Activated T-helper 2 cell treated with anti-CD3 and anti-CD28 coated beads, Interferon-gamma antibody, Interleukin-2, Interleukin-4, amounts not matched to agents 10 μg/mL and 5 μg/mL and 100 μg/mL, durations not matched to agents 14 hours and 24 hours and 36 hours (primary cell): Measurements from ENCODE around the gene POU1F1. TPM values are rescaled to one million over a fixed set of nuclear protein-coding genes. Genes with fewer than 3 reads are reported as not detected.
A peak's percentile ranks its signal among the peaks of the same experiment; 100 is the strongest.
"Not testable (repeated sequence)": the region's sequence is repeated elsewhere in the genome, so short reads cannot be mapped to it uniquely, and the experiment has no call there.

Experiments
- DNase-seq: peaks from one replicate; pipeline ENCODE4 v3.0.0; 2021; ENCODE audit warnings: low spot score
- H3K27ac Mint-ChIP-seq: one replicate; pipeline ENCODE4 v1.8.0; 2021; ENCODE audit warnings: mixed read lengths
- H3K27me3 Mint-ChIP-seq: one replicate; pipeline ENCODE4 v1.8.0; 2021; ENCODE audit warnings: low read depth, mixed read lengths
- H3K36me3 Mint-ChIP-seq: one replicate; pipeline ENCODE4 v1.8.0; 2021; ENCODE audit warnings: low read depth, mixed read lengths
- H3K4me1 Mint-ChIP-seq: one replicate; pipeline ENCODE4 v1.8.0; 2021; ENCODE audit warnings: low read depth, mixed read lengths
- H3K4me3 Mint-ChIP-seq: one replicate; pipeline ENCODE4 v1.8.0; 2021; ENCODE audit warnings: low read depth, mild to moderate bottlenecking, moderate library complexity, mixed read lengths
- H3K9me3 Mint-ChIP-seq: one replicate; pipeline ENCODE4 v1.8.0; 2021; ENCODE audit warnings: mixed read lengths
- intact Hi-C: fragments of 100-400 bp; cut with micrococcal nuclease; formaldehyde crosslinking; loops from one replicate; pipeline ENCODE4 v1.15.1; 2023
- total RNA-seq: library from RNA; stranded (reverse); gene quantifications from 2 replicates; pipeline ENCODE4 v1.2.3, GENCODE V29; 2022

Gene POU1F1
- total RNA-seq, 1 donor from 2014 or later: not detected

- Mint-ChIP-seq H3K27ac (peak overlapping the region; percentile 43), H3K4me3 (no peak overlapping the region), H3K9me3 (no peaks in the 10 kb centered on the region), H3K4me1 (peaks cover 7% of the 10 kb centered on the region), H3K36me3 (no peaks in the 10 kb centered on the region), H3K27me3 (peaks cover 15% of the 10 kb centered on the region)
- DNase-seq: no peak
- intact Hi-C loops: loop anchor here (1.0 kb wide), 2 partner anchors 14 to 46 kb away; no protein-coding TSS in a partner anchor
Observed at GRCh38 chr3:87287011-87287410, 10.6 kb upstream of the POU1F1 start.

GRCh38 chr3:87272718-87273341 lies 3.6 kb downstream of the POU1F1 start:
- no peak overlapping the region for H3K4me3 Mint-ChIP-seq
- H3K4me1 Mint-ChIP-seq: peaks cover 43% of the 10 kb centered on the region
- H3K9me3 Mint-ChIP-seq: no peaks in the 10 kb centered on the region
- H3K27ac Mint-ChIP-seq: no peak overlapping the region
- peaks cover 3% of the 10 kb centered on the region for H3K27me3 Mint-ChIP-seq
- no peaks in the 10 kb centered on the region for H3K36me3 Mint-ChIP-seq
- intact Hi-C loops: loop anchor here (1.0 to 10.0 kb wide), 3 partner anchors 14 to 722 kb away; partner anchors contain the start of gene CHMP2B
- DNase-seq: no peak

GRCh38 chr3:87270908-87271700 lies 5.3 kb downstream of the POU1F1 start:
- DNase-seq: peak; percentile 8
- Mint-ChIP-seq H3K4me3 (peak overlapping the region; percentile 26), H3K9me3 (no peaks in the 10 kb centered on the region), H3K4me1 (peaks cover 47% of the 10 kb centered on the region), H3K27me3 (peaks cover 2% of the 10 kb centered on the region), H3K27ac (peak overlapping the region; percentile 28), H3K36me3 (no peaks in the 10 kb centered on the region)
- intact Hi-C loops: loop anchor here (1.0 to 10.0 kb wide), 3 partner anchors 44 to 724 kb away; partner anchors contain the start of gene CHMP2B

GRCh38 chr3:87269723-87270122 lies 6.7 kb downstream of the POU1F1 start:
- Mint-ChIP-seq H3K4me1 (peaks cover 47% of the 10 kb centered on the region), H3K27ac (peak overlapping the region; percentile 59)
- intact Hi-C loops: loop anchor here (5.0 to 10.0 kb wide), 2 partner anchors 42 to 725 kb away; partner anchors contain the start of gene CHMP2B

GRCh38 chr3:87268646-87269211 lies 7.7 kb downstream of the POU1F1 start:
- intact Hi-C loops: no loop called here
- no peak for DNase-seq
- H3K27me3 Mint-ChIP-seq: peaks cover 9% of the 10 kb centered on the region
- H3K9me3 Mint-ChIP-seq: no peaks in the 10 kb centered on the region
- peak overlapping the region; percentile 10 for H3K27ac Mint-ChIP-seq
- H3K4me1 Mint-ChIP-seq: peaks cover 47% of the 10 kb centered on the region
- no peak overlapping the region for H3K4me3 Mint-ChIP-seq
- H3K36me3 Mint-ChIP-seq: no peaks in the 10 kb centered on the region

More at GRCh38 chr3:87269723-87270122, 6.7 kb downstream of the POU1F1 start:
- Mint-ChIP-seq H3K4me3 (no peak overlapping the region), H3K27me3 (peaks cover 4% of the 10 kb centered on the region), H3K36me3 (no peaks in the 10 kb centered on the region), H3K9me3 (no peaks in the 10 kb centered on the region)
- DNase-seq: no peak

GRCh38 chr3:87267953-87268645 lies 8.3 kb downstream of the POU1F1 start:
- H3K27ac Mint-ChIP-seq: peak overlapping the region; percentile 10

GRCh38 chr3:87261925-87262324 lies 14.5 kb downstream of the POU1F1 start:
- no peak overlapping the region for H3K27ac Mint-ChIP-seq
- no peak overlapping the region for H3K4me3 Mint-ChIP-seq
- H3K27me3 Mint-ChIP-seq: peaks cover 12% of the 10 kb centered on the region
- DNase-seq: no peak
- no peaks in the 10 kb centered on the region for H3K36me3 Mint-ChIP-seq
- H3K4me1 Mint-ChIP-seq: peaks cover 9% of the 10 kb centered on the region
- intact Hi-C loops: no loop called here
- H3K9me3 Mint-ChIP-seq: no peaks in the 10 kb centered on the region

More at GRCh38 chr3:87267953-87268645, 8.3 kb downstream of the POU1F1 start:
- H3K9me3 Mint-ChIP-seq: no peaks in the 10 kb centered on the region
- intact Hi-C loops: no loop called here
- peaks cover 44% of the 10 kb centered on the region for H3K4me1 Mint-ChIP-seq
- no peak overlapping the region for H3K4me3 Mint-ChIP-seq
- peaks cover 7% of the 10 kb centered on the region for H3K27me3 Mint-ChIP-seq
- H3K36me3 Mint-ChIP-seq: no peaks in the 10 kb centered on the region
- no peak for DNase-seq

GRCh38 chr3:87260270-87260669 lies 16.1 kb downstream of the POU1F1 start:
- H3K27ac Mint-ChIP-seq: no peak overlapping the region
- no peaks in the 10 kb centered on the region for H3K9me3 Mint-ChIP-seq
- DNase-seq: peak; percentile 14
- H3K4me1 Mint-ChIP-seq: peaks cover 9% of the 10 kb centered on the region
- H3K36me3 Mint-ChIP-seq: no peaks in the 10 kb centered on the region
- no peak overlapping the region for H3K4me3 Mint-ChIP-seq
- intact Hi-C loops: loop anchor here (1.0 kb wide), 1 partner anchor 244 kb away; no protein-coding TSS in a partner anchor
- peaks cover 11% of the 10 kb centered on the region for H3K27me3 Mint-ChIP-seq

- Mint-ChIP-seq H3K9me3 (no peaks in the 10 kb centered on the region), H3K36me3 (peaks cover 29% of the 10 kb centered on the region), H3K27me3 (no peaks in the 10 kb centered on the region)
Observed at GRCh38 chr3:87250009-87250408, 26.4 kb downstream of the POU1F1 start.

GRCh38 chr3:87248831-87249230 lies 27.6 kb downstream of the POU1F1 start:
- H3K4me1 Mint-ChIP-seq: peaks cover 9% of the 10 kb centered on the region
- no peak for DNase-seq
- H3K27ac Mint-ChIP-seq: no peak overlapping the region
- H3K36me3 Mint-ChIP-seq: peaks cover 32% of the 10 kb centered on the region
- H3K9me3 Mint-ChIP-seq: no peaks in the 10 kb centered on the region
- no peak overlapping the region for H3K4me3 Mint-ChIP-seq
- intact Hi-C loops: no loop called here
- no peaks in the 10 kb centered on the region for H3K27me3 Mint-ChIP-seq

More at GRCh38 chr3:87250009-87250408, 26.4 kb downstream of the POU1F1 start:
- Mint-ChIP-seq H3K4me3 (no peak overlapping the region), H3K4me1 (peaks cover 9% of the 10 kb centered on the region), H3K27ac (no peak overlapping the region)
- intact Hi-C loops: no loop called here
- no peak for DNase-seq

- intact Hi-C loops, H3K4me3 Mint-ChIP-seq, H3K27me3 Mint-ChIP-seq, H3K9me3 Mint-ChIP-seq, H3K27ac Mint-ChIP-seq, DNase-seq, H3K4me1 Mint-ChIP-seq: not testable (repeated sequence)
- peaks cover 28% of the 10 kb centered on the region for H3K36me3 Mint-ChIP-seq
Observed at GRCh38 chr3:87248231-87248630, 28.2 kb downstream of the POU1F1 start.

GRCh38 chr3:87247430-87247773 lies 29.0 kb downstream of the POU1F1 start:
- Mint-ChIP-seq H3K27ac (peak overlapping the region; percentile 17), H3K4me3 (no peak overlapping the region), H3K27me3 (no peaks in the 10 kb centered on the region), H3K36me3 (peaks cover 28% of the 10 kb centered on the region), H3K4me1 (peaks cover 9% of the 10 kb centered on the region), H3K9me3 (no peaks in the 10 kb centered on the region)
- intact Hi-C loops: no loop called here
- no peak for DNase-seq
